ENCODE results near the gene RBX1.
"Not testable (repeated sequence)": the region's sequence is repeated elsewhere in the genome, so short reads cannot be mapped to it uniquely, and the experiment has no call there.

RBX1 gene

GRCh38 chr22:40950962-40951794, at the start of gene RBX1:
Gene RBX1, plus strand, starts transcription at chr22:40951378. Its CDS starts 21 bp downstream, at chr22:40951399.
- Histone ChIP-seq H3K4me1 (ENCODE audit: low read length) (peaks cover 14% of the 10 kb centered on the region), H3K36me3 (replicated peaks; ENCODE audit: low read depth, low read length) (peaks cover 16% of the 10 kb centered on the region), H4K20me1 (ENCODE audit: insufficient read depth, low read length) (no peaks in the 10 kb centered on the region), H3K9ac (ENCODE audit: low read length) (peak within 1 kb of the TSS; percentile 98), H3K4me3 (ENCODE audit: low read length) (peak within 1 kb of the TSS; percentile 95), H2AFZ (ENCODE audit: low read depth, low read length) (peak within 1 kb of the TSS; percentile 73; the same call in 1 of the 2 replicates), H3K79me2 (ENCODE audit: low read length) (peaks cover 45% of the 10 kb centered on the region), H3K4me2 (ENCODE audit: low read length) (peak within 1 kb of the TSS; percentile 89), H3K27me3 (ENCODE audit: low read depth, low read length) (no peaks in the 10 kb centered on the region), H3K27ac (ENCODE audit: low read length) (peak within 1 kb of the TSS; percentile 79), H3K9me3 (ENCODE audit: insufficient read depth, low read length) (no peaks in the 10 kb centered on the region)
- no peak for TF ChIP-seq CTCF (IDR thresholded peaks at IDR 0.05; ENCODE audit: low read depth, low read length)
- no peak for TF ChIP-seq EZH2phosphoT487 (IDR thresholded peaks at IDR 0.05; ENCODE audit: low read depth)

GRCh38 chr22:40904101-40904500, 47.1 kb upstream of the RBX1 start:
- H3K9ac ChIP-seq (ENCODE audit: low read length): no peak overlapping the region
- no peaks in the 10 kb centered on the region for H3K79me2 ChIP-seq (ENCODE audit: low read length)
- peaks cover 8% of the 10 kb centered on the region for H3K4me1 ChIP-seq (ENCODE audit: low read length)
- H3K27ac ChIP-seq (ENCODE audit: low read length): no peak overlapping the region
- H4K20me1 ChIP-seq (ENCODE audit: insufficient read depth, low read length): no peaks in the 10 kb centered on the region
- H3K36me3 ChIP-seq (replicated peaks; ENCODE audit: low read depth, low read length): peaks cover 3% of the 10 kb centered on the region
- no peaks in the 10 kb centered on the region for H3K27me3 ChIP-seq (ENCODE audit: low read depth, low read length)
- H2AFZ ChIP-seq (ENCODE audit: low read depth, low read length): no peak overlapping the region
- no peaks in the 10 kb centered on the region for H3K9me3 ChIP-seq (ENCODE audit: insufficient read depth, low read length)
- H3K4me2 ChIP-seq (ENCODE audit: low read length): no peak overlapping the region
- H3K4me3 ChIP-seq (ENCODE audit: low read length): no peak overlapping the region
- no peak for TF ChIP-seq EZH2phosphoT487 (IDR thresholded peaks at IDR 0.05; ENCODE audit: low read depth)
- TF ChIP-seq CTCF (IDR thresholded peaks at IDR 0.05; ENCODE audit: low read depth, low read length): no peak

DNA sequence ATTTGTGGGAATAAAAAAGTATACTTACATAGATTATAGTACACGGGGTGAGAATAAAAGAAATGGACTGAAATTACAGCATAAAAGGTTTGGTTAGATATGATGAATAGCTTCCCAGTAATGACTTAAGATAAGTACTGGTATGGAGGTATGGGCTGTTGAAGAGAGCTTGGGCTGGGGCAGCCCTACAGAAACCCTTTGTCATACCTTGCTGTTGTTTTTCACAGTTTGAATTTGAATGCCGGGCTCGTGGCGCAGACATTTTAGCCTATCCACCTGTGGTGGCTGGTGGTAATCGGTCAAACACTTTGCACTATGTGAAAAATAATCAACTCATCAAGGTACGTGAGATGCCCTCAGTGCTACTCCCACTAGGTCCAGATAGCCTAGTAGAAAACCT, 42.3 kb upstream of the RBX1 start:
- no peaks in the 10 kb centered on the region for H3K9me3 ChIP-seq (ENCODE audit: insufficient read depth, low read length)
- no peak overlapping the region for H3K4me3 ChIP-seq (ENCODE audit: low read length)
- no peaks in the 10 kb centered on the region for H4K20me1 ChIP-seq (ENCODE audit: insufficient read depth, low read length)
- H2AFZ ChIP-seq (ENCODE audit: low read depth, low read length): no peak overlapping the region
- H3K36me3 ChIP-seq (replicated peaks; ENCODE audit: low read depth, low read length): no peaks in the 10 kb centered on the region
- no peak overlapping the region for H3K9ac ChIP-seq (ENCODE audit: low read length)
- H3K4me2 ChIP-seq (ENCODE audit: low read length): no peak overlapping the region
- TF ChIP-seq EZH2phosphoT487 (IDR thresholded peaks at IDR 0.05; ENCODE audit: low read depth): no peak
- TF ChIP-seq CTCF (IDR thresholded peaks at IDR 0.05; ENCODE audit: low read depth, low read length): no peak
- H3K27ac ChIP-seq (ENCODE audit: low read length): no peak overlapping the region
- H3K27me3 ChIP-seq (ENCODE audit: low read depth, low read length): no peaks in the 10 kb centered on the region
- no peaks in the 10 kb centered on the region for H3K79me2 ChIP-seq (ENCODE audit: low read length)
- no peaks in the 10 kb centered on the region for H3K4me1 ChIP-seq (ENCODE audit: low read length)

GRCh38 chr22:40911772-40912171, 39.4 kb upstream of the RBX1 start:
- Histone ChIP-seq H3K27ac (ENCODE audit: low read length) (no peak overlapping the region), H4K20me1 (ENCODE audit: insufficient read depth, low read length) (no peaks in the 10 kb centered on the region), H2AFZ (ENCODE audit: low read depth, low read length) (no peak overlapping the region), H3K79me2 (ENCODE audit: low read length) (no peaks in the 10 kb centered on the region), H3K4me1 (ENCODE audit: low read length) (no peaks in the 10 kb centered on the region), H3K27me3 (ENCODE audit: low read depth, low read length) (no peaks in the 10 kb centered on the region), H3K9me3 (ENCODE audit: insufficient read depth, low read length) (no peaks in the 10 kb centered on the region), H3K4me3 (ENCODE audit: low read length) (no peak overlapping the region), H3K36me3 (replicated peaks; ENCODE audit: low read depth, low read length) (peaks cover 7% of the 10 kb centered on the region), H3K9ac (ENCODE audit: low read length) (no peak overlapping the region), H3K4me2 (ENCODE audit: low read length) (no peak overlapping the region)
- TF ChIP-seq EZH2phosphoT487 (IDR thresholded peaks at IDR 0.05; ENCODE audit: low read depth): no peak
- no peak for TF ChIP-seq CTCF (IDR thresholded peaks at IDR 0.05; ENCODE audit: low read depth, low read length)

- H3K4me3 ChIP-seq (ENCODE audit: low read length); H3K27me3 ChIP-seq (ENCODE audit: low read depth, low read length); H3K79me2 ChIP-seq (ENCODE audit: low read length); H3K9ac ChIP-seq (ENCODE audit: low read length); H3K36me3 ChIP-seq (replicated peaks; ENCODE audit: low read depth, low read length); H3K4me1 ChIP-seq (ENCODE audit: low read length); H4K20me1 ChIP-seq (ENCODE audit: insufficient read depth, low read length); H3K4me2 ChIP-seq (ENCODE audit: low read length); H3K9me3 ChIP-seq (ENCODE audit: insufficient read depth, low read length); H2AFZ ChIP-seq (ENCODE audit: low read depth, low read length); H3K27ac ChIP-seq (ENCODE audit: low read length): not testable (repeated sequence)
Measured at GRCh38 chr22:40912987-40913386, 38.2 kb upstream of the RBX1 start.

All from OCI-LY3 (cell line).